CD14-positive monocyte (primary cell): Measurements from ENCODE around the gene MMP15. TPM values are rescaled to one million over a fixed set of nuclear protein-coding genes. Genes with fewer than 3 reads are reported as not detected.
A peak's percentile ranks its signal among the peaks of the same experiment; 100 is the strongest.

Experiments used
- DNase-seq, 3 donors: peaks; one replicate each; pipeline ENCODE4 v3.0.0-alpha.2; 2011 to 2022
- H2AFZ ChIP-seq: 2 replicates; pipeline ENCODE4 v1.6.0; 2012; ENCODE audit warnings: mild to moderate bottlenecking, low read depth, low read length, inconsistent platforms; ENCODE audit not compliant: insufficient read depth, poor library complexity, severe bottlenecking
- H3K27ac ChIP-seq, 2 donors: 1 replicate in 1 of 2; 2 replicates in 1 of 2; pipeline ENCODE4 v1.5.1; 2012 to 2013; ENCODE audit warnings: low read length in 2 of 2, control low read depth in 1 of 2, inconsistent platforms in 1 of 2, low read depth in 1 of 2, mild to moderate bottlenecking in 1 of 2
- H3K27me3 ChIP-seq, 2 donors: one replicate each; pipeline versions ENCODE4 v1.6.0 to v1.6.1; 2011 to 2013; ENCODE audit warnings: low read length in 2 of 2; ENCODE audit not compliant: control insufficient read depth in 2 of 2, insufficient read depth in 2 of 2
- H3K36me3 ChIP-seq, 2 donors: replicated peaks in 1 of 2; 1 replicate in 1 of 2; 2 replicates in 1 of 2; pipeline versions ENCODE4 v1.5.1 to v1.6.1; 2012 to 2013; ENCODE audit warnings: low read length in 2 of 2, control low read depth in 1 of 2, inconsistent platforms in 1 of 2, mild to moderate bottlenecking in 1 of 2; ENCODE audit not compliant: insufficient read depth in 2 of 2, control insufficient read depth in 1 of 2
- H3K4me1 ChIP-seq, 2 donors: 1 replicate in 1 of 2; 2 replicates in 1 of 2; pipeline versions ENCODE4 v1.5.1 to v1.6.1; 2012 to 2013; ENCODE audit warnings: low read length in 2 of 2, control low read depth in 1 of 2, inconsistent platforms in 1 of 2, mild to moderate bottlenecking in 1 of 2, moderate library complexity in 1 of 2; ENCODE audit not compliant: insufficient read depth in 2 of 2, control insufficient read depth in 1 of 2
- H3K4me2 ChIP-seq: replicated peaks from 2 replicates; pipeline ENCODE3; 2012; ENCODE audit warnings: low read length, moderate library complexity, mild to moderate bottlenecking; ENCODE audit not compliant: poor library complexity, severe bottlenecking; ENCODE audit errors: extremely low read depth
- H3K4me3 ChIP-seq, 3 experiments: fragments of 200-600 bp in 1 of 3; sonication (generic) in 1 of 3; replicated peaks in 1 of 3; 1 replicate in 2 of 3; 2 replicates in 1 of 3; pipeline ENCODE4 v1.5.1; 2011 to 2013; ENCODE audit warnings: low read length in 3 of 3, mild to moderate bottlenecking in 3 of 3, control low read depth in 2 of 3, low read depth in 2 of 3, inconsistent platforms in 1 of 3, moderate library complexity in 1 of 3
- H3K79me2 ChIP-seq: 2 replicates; pipeline ENCODE4 v1.6.0; 2012; ENCODE audit warnings: mild to moderate bottlenecking, control low read depth, inconsistent platforms, low read length, moderate library complexity; ENCODE audit not compliant: insufficient read depth
- H3K9ac ChIP-seq: 2 replicates; pipeline ENCODE4 v1.6.0; 2017; ENCODE audit warnings: low read length, mild to moderate bottlenecking; ENCODE audit not compliant: insufficient read depth, poor library complexity, severe bottlenecking
- H3K9me3 ChIP-seq, 2 donors: replicated peaks in 1 of 2; 1 replicate in 1 of 2; 2 replicates in 1 of 2; pipeline versions ENCODE4 v1.5.1 to v1.6.1; 2012 to 2013; ENCODE audit warnings: low read length in 2 of 2, control low read depth in 1 of 2; ENCODE audit not compliant: control insufficient read depth in 1 of 2, insufficient read depth in 1 of 2
- H4K20me1 ChIP-seq: 2 replicates; pipeline ENCODE4 v1.6.0; 2012; ENCODE audit warnings: mild to moderate bottlenecking, low read length, control low read depth, moderate library complexity; ENCODE audit not compliant: insufficient read depth
- H3K27ac Mint-ChIP-seq, 7 donors: one replicate each; pipeline ENCODE4 v1.8.0; 2020; ENCODE audit warnings: mild to moderate bottlenecking in 7 of 7, mixed read lengths in 7 of 7, moderate library complexity in 6 of 7, inconsistent platforms in 2 of 7
- H3K27me3 Mint-ChIP-seq, 3 donors: one replicate each; pipeline ENCODE4 v1.8.0; 2021 to 2022; ENCODE audit warnings: low read depth in 3 of 3, mild to moderate bottlenecking in 3 of 3, mixed read lengths in 3 of 3, moderate library complexity in 3 of 3, inconsistent platforms in 1 of 3
- H3K36me3 Mint-ChIP-seq, 2 donors: one replicate each; pipeline ENCODE4 v1.8.0; 2020; ENCODE audit warnings: mixed read lengths in 2 of 2, inconsistent platforms in 1 of 2, mild to moderate bottlenecking in 1 of 2
- H3K4me1 Mint-ChIP-seq: one replicate; pipeline ENCODE4 v1.8.0; 2020; ENCODE audit warnings: mild to moderate bottlenecking, mixed read lengths
- H3K4me3 Mint-ChIP-seq, 2 donors: one replicate each; pipeline ENCODE4 v1.8.0; 2020; ENCODE audit warnings: mild to moderate bottlenecking in 2 of 2, mixed read lengths in 2 of 2, moderate library complexity in 1 of 2
- H3K9me3 Mint-ChIP-seq, 7 donors: one replicate each; pipeline ENCODE4 v1.8.0; 2020 to 2022; ENCODE audit warnings: mixed read lengths in 7 of 7, mild to moderate bottlenecking in 6 of 7, moderate library complexity in 6 of 7, inconsistent platforms in 2 of 7
- WGBS: methylation state at CpG from one replicate; pipeline ENCODE4 v1.1.5; 2013; ENCODE audit warnings: missing lambda C conversion rate; ENCODE audit not compliant: insufficient coverage; 5-methylcytosine and 5-hydroxymethylcytosine counted together
- intact Hi-C, 2 donors: fragments of 100-400 bp; cut with micrococcal nuclease; formaldehyde crosslinking; loops; one replicate each; pipeline versions ENCODE4 v1.15.0 to v1.15.1; 2023
- polyA plus RNA-seq, 3 donors: library from polyadenylated mRNA; depleted of rRNA in 1 of 3; unstranded in 2 of 3; stranded (reverse) in 1 of 3; fragments of 300-500 nt in 2 of 3; fragments of >200 nt in 1 of 3; fragmentation: Illumina TruSeq in 2 of 3; gene quantifications; 1 replicate in 2 of 3; 2 replicates in 1 of 3; pipeline ENCODE4 v1.2.3, GENCODE V29; 2012 to 2021
- TF ChIP-seq, protein P1 (sequence below): fragments of 200-600 bp; IDR thresholded peaks from one replicate; pipeline ENCODE4 v1.8.0; 2022; ENCODE audit warnings: antibody characterized with exemption, mild to moderate bottlenecking

MMP15 gene
- polyA plus RNA-seq, 3 donors: not detected

GRCh38 chr16:57987441-57988177 lies 37.9 kb upstream of the MMP15 start:
- peaks cover 2 to 3% of the 10 kb centered on the region in 2 donors for H3K36me3 Mint-ChIP-seq
- H3K27me3 Mint-ChIP-seq: peaks cover 23 to 37% (median 35%) of the 10 kb centered on the region in 3 donors
- H3K4me3 Mint-ChIP-seq: no peak overlapping the region
- H3K27ac Mint-ChIP-seq: peak overlapping the region in 1 of 7 donors; percentile 20
- intact Hi-C loops: no loop called here
- WGBS: 100% methylated on average over 4 of the region's 8 CpGs
- H3K36me3 ChIP-seq: no peaks in the 10 kb centered on the region
- no peak overlapping the region for H2AFZ ChIP-seq
- peaks cover 11% of the 10 kb centered on the region for H3K4me1 Mint-ChIP-seq
- no peak overlapping the region for H3K9ac ChIP-seq
- H3K27me3 ChIP-seq: peaks cover 0 to 25% of the 10 kb centered on the region in 2 donors
- H3K9me3 Mint-ChIP-seq: peaks cover 0 to 19% (median 2%) of the 10 kb centered on the region in 7 donors
- no peaks in the 10 kb centered on the region for H3K79me2 ChIP-seq
- peaks cover 5% of the 10 kb centered on the region for H4K20me1 ChIP-seq
- H3K4me1 ChIP-seq: peaks cover 13 to 15% of the 10 kb centered on the region in 2 donors
- TF ChIP-seq, protein P1, sequence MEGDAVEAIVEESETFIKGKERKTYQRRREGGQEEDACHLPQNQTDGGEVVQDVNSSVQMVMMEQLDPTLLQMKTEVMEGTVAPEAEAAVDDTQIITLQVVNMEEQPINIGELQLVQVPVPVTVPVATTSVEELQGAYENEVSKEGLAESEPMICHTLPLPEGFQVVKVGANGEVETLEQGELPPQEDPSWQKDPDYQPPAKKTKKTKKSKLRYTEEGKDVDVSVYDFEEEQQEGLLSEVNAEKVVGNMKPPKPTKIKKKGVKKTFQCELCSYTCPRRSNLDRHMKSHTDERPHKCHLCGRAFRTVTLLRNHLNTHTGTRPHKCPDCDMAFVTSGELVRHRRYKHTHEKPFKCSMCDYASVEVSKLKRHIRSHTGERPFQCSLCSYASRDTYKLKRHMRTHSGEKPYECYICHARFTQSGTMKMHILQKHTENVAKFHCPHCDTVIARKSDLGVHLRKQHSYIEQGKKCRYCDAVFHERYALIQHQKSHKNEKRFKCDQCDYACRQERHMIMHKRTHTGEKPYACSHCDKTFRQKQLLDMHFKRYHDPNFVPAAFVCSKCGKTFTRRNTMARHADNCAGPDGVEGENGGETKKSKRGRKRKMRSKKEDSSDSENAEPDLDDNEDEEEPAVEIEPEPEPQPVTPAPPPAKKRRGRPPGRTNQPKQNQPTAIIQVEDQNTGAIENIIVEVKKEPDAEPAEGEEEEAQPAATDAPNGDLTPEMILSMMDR: no peak
- no peak for DNase-seq
- no peak overlapping the region for H3K27ac ChIP-seq
- no peak overlapping the region for H3K4me3 ChIP-seq
- no peak overlapping the region for H3K4me2 ChIP-seq
- no peaks in the 10 kb centered on the region for H3K9me3 ChIP-seq

- H3K9me3 Mint-ChIP-seq: peaks cover 0 to 19% (median 2%) of the 10 kb centered on the region in 7 donors
- H3K9me3 ChIP-seq: no peaks in the 10 kb centered on the region
These were observed 36.6 kb upstream of the MMP15 start for GRCh38 chr16:57988929-57989328.

More at GRCh38 chr16:57988929-57989328, 36.6 kb upstream of the MMP15 start:
- Mint-ChIP-seq H3K27me3 (peaks cover 20 to 31% (median 30%) of the 10 kb centered on the region in 3 donors), H3K27ac (no peak overlapping the region), H3K4me3 (no peak overlapping the region), H3K4me1 (peaks cover 21% of the 10 kb centered on the region), H3K36me3 (peaks cover 5 to 9% of the 10 kb centered on the region in 2 donors)
- DNase-seq: no peak
- no peak overlapping the region for H3K4me3 ChIP-seq
- WGBS: 20% methylated on average over 1 of the region's 1 CpG
- H3K4me1 ChIP-seq: peaks cover 19 to 22% of the 10 kb centered on the region in 2 donors
- no peak overlapping the region for H2AFZ ChIP-seq
- intact Hi-C loops: no loop called here
- peaks cover 0 to 8% of the 10 kb centered on the region in 2 donors for H3K36me3 ChIP-seq
- peaks cover 0 to 23% of the 10 kb centered on the region in 2 donors for H3K27me3 ChIP-seq
- H3K27ac ChIP-seq: no peak overlapping the region
- TF ChIP-seq, protein P1: no peak
- peaks cover 17% of the 10 kb centered on the region for H4K20me1 ChIP-seq
- H3K79me2 ChIP-seq: peaks cover under 1% of the 10 kb centered on the region
- H3K4me2 ChIP-seq: no peak overlapping the region
- H3K9ac ChIP-seq: no peak overlapping the region
